ENCODE data around the gene RASA3.
"Not testable (repeated sequence)": the region's sequence is repeated elsewhere in the genome, so short reads cannot be mapped to it uniquely, and the experiment has no call there.

Gene RASA3

GRCh38 chr13:114111577-114111976 is 20.8 kb downstream of the RASA3 start:
- DNase-seq = peak; percentile 75

- DNase-seq = not testable (repeated sequence)
Observed at GRCh38 chr13:114110830-114111189, 21.6 kb downstream of the RASA3 start.

GRCh38 chr13:114110091-114110829 is 22.2 kb downstream of the RASA3 start:
- DNase-seq = peak; percentile 39

GRCh38 chr13:114109641-114110041 is 22.8 kb downstream of the RASA3 start:
- DNase-seq = peak; percentile 36

GRCh38 chr13:114108894-114109293 is 23.5 kb downstream of the RASA3 start:
- no peak for DNase-seq

GRCh38 chr13:114108141-114108761 is 24.2 kb downstream of the RASA3 start:
- DNase-seq = no peak

- peak; percentile 72 for DNase-seq
Observed at GRCh38 chr13:114107686-114108081, 24.7 kb downstream of the RASA3 start.

- no peak for DNase-seq
Observed at GRCh38 chr13:114106991-114107685, 25.3 kb downstream of the RASA3 start.

- DNase-seq = no peak
Observed at GRCh38 chr13:114106526-114106925, 25.9 kb downstream of the RASA3 start.

GRCh38 chr13:114105521-114106225 is 26.8 kb downstream of the RASA3 start:
- peak; percentile 67 for DNase-seq

GRCh38 chr13:114104655-114105520 is 27.5 kb downstream of the RASA3 start:
- no peak for DNase-seq

GRCh38 chr13:114103801-114104654 is 28.4 kb downstream of the RASA3 start:
- DNase-seq = no peak

- DNase-seq = not testable (repeated sequence)
Observed at GRCh38 chr13:114103289-114103621, 29.2 kb downstream of the RASA3 start.

GRCh38 chr13:114102521-114103288 is 29.7 kb downstream of the RASA3 start:
- DNase-seq = no peak

GRCh38 chr13:114102131-114102520 is 30.3 kb downstream of the RASA3 start:
- no peak for DNase-seq

GRCh38 chr13:114101358-114102130 is 30.9 kb downstream of the RASA3 start:
- DNase-seq = no peak

- no peak for DNase-seq
Observed at GRCh38 chr13:114100446-114101357, 31.7 kb downstream of the RASA3 start.

GRCh38 chr13:114099918-114100445 is 32.4 kb downstream of the RASA3 start:
- DNase-seq = peak; percentile 39

Data from fibroblast of skin of back (primary cell).